NCI-H2081 treated with DMSO at 0.1 percent for 48 hours (cell line): Measurements from ENCODE around the gene TMEM106A.
"Not testable (repeated sequence)": the region's sequence is repeated elsewhere in the genome, so short reads cannot be mapped to it uniquely, and the experiment has no call there.

Experiments
- DNase-seq: peaks from one replicate; lab custom pipeline; 2025; lab: John Stamatoyannopoulos, UW

TMEM106A gene

DNA sequence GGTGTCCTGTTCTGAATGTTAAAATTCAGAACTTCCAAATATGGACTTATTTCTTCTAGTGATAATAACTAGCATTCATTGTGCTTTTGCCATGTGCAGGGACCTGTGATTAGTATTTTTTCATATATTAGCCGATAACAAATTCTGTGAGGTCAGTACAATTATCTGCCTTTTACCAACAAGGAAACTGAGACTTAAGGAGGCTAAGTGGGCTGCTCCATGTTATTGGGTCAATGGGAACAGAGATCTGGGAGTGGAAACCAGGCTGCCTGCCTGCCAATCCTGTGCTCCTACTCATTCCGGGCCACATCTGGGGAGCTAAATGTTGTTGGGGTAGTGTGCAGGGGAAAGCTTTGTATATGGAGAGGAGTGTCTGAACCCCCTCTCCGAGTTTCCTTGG, 3.7 kb downstream of the TMEM106A start:
- no peak for DNase-seq

DNA sequence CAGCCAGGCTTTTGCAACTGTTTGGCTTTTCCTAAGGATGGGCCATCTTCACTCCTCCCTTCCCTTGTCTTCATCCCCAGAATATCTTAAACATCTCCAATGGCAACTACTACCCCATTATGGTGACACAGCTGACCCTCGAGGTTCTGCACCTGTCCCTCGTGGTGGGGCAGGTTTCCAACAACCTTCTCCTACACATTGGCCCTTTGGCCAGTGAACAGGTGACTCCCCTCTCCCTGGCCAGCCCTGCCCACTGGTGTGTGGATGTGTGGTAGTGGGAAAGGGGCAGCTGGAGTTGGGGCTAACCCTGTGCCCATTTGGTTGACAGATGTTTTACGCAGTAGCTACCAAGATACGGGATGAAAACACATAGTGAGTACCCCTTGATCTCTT, 4.7 kb downstream of the TMEM106A start:
- no peak for DNase-seq

GRCh38 chr17:43216762-43217613, 5.3 kb downstream of the TMEM106A start:
- DNase-seq, result no peak

GRCh38 chr17:43217614-43218087, 6.0 kb downstream of the TMEM106A start:
- DNase-seq, result no peak

DNA sequence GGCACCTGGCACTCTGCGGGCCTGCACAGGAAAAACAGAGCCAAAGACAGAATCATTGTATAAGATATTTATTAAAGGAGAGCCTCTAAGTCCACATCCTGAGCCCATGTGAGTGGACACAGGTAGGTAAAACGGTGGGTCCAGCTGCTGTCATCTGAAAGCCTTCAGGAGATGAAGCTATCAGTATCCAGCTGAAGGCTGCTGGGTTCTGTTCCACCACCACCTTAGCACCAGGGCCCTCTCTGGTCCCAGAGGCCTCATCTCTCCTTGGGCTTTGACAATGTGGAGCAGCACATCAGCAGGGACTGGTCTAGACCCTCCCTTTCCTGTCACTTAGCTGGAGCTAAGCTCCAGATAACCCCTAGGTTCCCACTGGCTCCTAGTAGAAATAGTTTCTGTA, 7.3 kb downstream of the TMEM106A start:
- no peak for DNase-seq

DNA sequence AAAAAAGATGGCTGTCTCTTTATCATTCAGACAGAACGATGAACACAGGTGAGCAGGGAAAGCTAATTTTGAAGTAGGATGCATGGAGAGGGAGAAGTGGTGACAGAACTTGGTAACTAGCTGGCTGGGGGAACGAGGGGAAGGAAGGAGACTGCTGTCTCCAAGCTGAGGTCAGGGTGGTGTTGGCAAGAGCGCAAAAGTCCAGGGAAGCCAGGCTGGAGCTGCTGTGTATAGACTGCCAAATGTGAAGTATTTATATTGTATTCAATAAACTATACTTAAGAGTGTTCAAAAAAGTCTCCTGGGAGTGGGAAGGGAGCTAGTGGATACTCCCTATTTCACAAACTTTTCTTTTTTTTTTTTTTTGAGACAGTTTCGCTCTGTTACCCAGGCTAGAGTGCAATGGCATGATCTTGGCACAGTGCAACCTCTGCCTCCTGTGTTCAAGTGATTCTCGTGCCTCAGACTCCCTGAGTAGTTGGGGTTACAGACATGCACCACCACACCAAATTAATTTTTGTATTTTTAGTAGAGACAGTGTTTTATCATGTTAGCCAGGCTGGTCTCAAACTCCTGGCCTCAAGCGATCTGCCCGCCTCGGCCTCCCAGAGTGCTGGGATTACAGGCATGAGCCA, 8.2 kb downstream of the TMEM106A start:
- DNase-seq, result no peak

DNA sequence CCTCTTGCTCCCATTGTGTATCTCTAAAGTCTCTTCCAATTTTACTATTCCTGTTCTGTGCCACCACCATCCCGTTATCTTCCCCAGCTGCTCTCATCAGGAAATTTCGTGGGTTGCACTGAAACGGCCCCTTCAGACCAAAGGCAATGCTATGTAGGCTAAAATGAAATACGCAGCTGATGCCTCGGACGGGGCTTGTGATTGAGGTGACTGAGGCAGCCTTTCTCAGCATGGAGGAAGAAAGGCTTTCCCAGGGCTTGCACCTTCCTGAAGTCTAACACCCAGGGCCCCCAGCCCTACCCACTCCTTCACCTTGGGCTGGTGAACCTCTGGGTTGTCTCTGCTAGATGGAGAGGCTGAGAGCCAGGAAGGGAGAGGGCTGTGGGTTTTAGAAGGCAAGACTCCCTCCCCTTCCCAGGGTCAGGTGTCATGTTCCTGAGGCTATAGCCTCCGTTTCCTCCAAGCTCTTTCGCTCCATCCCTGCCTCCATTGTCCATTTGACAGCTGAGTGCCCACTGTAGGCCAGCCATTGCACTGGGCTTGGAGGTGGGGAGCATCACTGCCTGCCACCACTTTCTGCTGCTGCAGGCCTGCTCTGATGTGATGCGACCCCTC, 8.9 kb downstream of the TMEM106A start:
- no peak for DNase-seq

- no peak for DNase-seq
These were observed 12.6 kb downstream of the TMEM106A start for GRCh38 chr17:43224146-43224705.

- no peak for DNase-seq
These were observed 14.7 kb downstream of the TMEM106A start for GRCh38 chr17:43226393-43226792.

DNA sequence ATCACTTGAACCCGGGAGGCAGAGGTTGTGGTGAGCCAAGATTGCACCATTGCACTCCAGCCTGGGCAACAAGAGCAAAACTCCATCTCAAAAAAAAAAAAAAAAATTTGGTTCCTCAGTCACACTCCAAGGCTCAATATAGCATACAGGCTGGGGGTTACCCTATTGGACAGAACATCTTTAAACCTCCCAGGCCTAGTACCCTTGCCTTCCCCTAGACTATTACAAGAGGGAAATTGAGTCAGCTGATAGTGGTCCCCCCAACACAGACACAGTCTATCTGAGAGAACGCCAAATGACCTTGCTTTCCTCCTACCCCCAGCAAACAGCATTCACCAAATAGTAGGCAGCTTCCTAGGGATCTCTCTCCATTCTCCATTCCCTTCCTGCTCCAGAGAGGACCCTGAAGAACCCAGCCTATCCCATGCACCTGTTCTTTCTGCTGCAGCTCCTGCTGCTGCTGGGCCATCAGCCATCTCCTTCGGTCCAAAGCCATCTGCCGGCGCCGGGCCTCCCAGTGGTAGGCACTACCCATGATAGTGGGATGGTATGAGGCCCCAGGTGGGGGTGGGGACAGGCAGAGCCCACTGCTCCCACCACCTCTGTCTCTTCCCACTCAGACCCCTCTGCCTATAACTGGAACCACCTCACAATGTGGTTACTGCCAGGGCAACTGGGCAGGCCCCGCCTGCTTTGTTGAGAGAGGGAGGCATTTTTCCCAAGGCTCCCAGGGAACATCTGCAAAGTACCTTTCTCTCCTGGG, 16.5 kb downstream of the TMEM106A start, which contains the start of gene CCDC200:
Gene CCDC200, minus strand, starts transcription at position 604 of the 763 bp plus-strand sequence. Its CDS starts 69 bp downstream, at position 535.
- not testable (repeated sequence) for DNase-seq

GRCh38 chr17:43231205-43232020, 19.7 kb downstream of the TMEM106A start:
- not testable (repeated sequence) for DNase-seq

- DNase-seq, result not testable (repeated sequence)
These were observed 20.5 kb downstream of the TMEM106A start for GRCh38 chr17:43232021-43232699.

DNA sequence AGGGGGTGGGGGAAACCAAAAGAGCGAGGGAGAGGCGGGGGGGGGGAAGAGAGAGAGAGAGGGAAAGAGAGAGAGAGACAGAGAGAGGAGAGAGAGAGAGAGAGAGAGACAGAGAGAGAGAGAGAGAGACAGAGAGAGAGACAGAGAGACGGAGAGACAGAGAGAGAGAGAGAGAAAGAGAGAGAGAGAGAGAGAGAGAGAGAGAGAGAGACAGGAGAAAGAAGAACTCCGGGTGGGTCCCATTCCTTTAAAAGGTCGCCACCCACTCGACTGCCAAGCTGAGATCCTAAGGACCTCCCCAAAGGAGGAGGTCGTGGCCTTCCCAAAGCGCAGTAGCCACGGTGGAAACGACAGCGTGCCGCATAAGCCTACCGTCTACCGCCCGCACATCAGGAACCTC, 21.6 kb downstream of the TMEM106A start:
- DNase-seq, result not testable (repeated sequence)

GRCh38 chr17:43233877-43234276, 22.2 kb downstream of the TMEM106A start, which contains the start of gene RNU2-1:
Gene RNU2-1 (minus strand): TSS chr17:43233977.
- not testable (repeated sequence) for DNase-seq

- DNase-seq, result not testable (repeated sequence)
These were observed 27.9 kb downstream of the TMEM106A start for GRCh38 chr17:43239597-43239996.

- not testable (repeated sequence) for DNase-seq
These were observed 29.1 kb downstream of the TMEM106A start for GRCh38 chr17:43240596-43241352.

GRCh38 chr17:43246456-43246855, 34.8 kb downstream of the TMEM106A start:
- DNase-seq, result not testable (repeated sequence)
